A673 (cell line): ENCODE measurements around the gene GNG12. TPM values are rescaled to one million over a fixed set of nuclear protein-coding genes. Genes with fewer than 3 reads are reported as not detected.

Experiments used
- BruUV-seq: library from RNA; stranded (reverse); fragments of 400-500 nt; replicated peaks from 2 replicates; lab custom pipeline; 2021; lab: Mats Ljungman, UMichigan
- CTCF ChIA-PET: fragments of 300-600 bp; sonication (Branson Sonifier 250); formaldehyde crosslinking; loops from one replicate; lab custom pipeline; 2022; ENCODE audit warnings: antibody characterized with exemption; lab: Charles Lee
- POLR2A ChIA-PET: fragments of 300-600 bp; sonication (Branson Sonifier 250); formaldehyde crosslinking; loops from one replicate; lab custom pipeline; 2022; ENCODE audit warnings: antibody characterized with exemption; ENCODE audit not compliant: low non-redundant PET; lab: Charles Lee
- DNase-seq: peaks from one replicate; pipeline ENCODE4 v3.0.0-alpha.2; 2015; ENCODE audit warnings: low spot score
- H3K27ac ChIP-seq: fragments of 200-600 bp; sonication (generic); 2 replicates; pipeline ENCODE4 v1.5.1; 2016; ENCODE audit warnings: mixed run types, low read depth, mild to moderate bottlenecking, mixed read lengths, antibody characterized with exemption, low read length; ENCODE audit not compliant: poor library complexity, severe bottlenecking
- H3K27me3 ChIP-seq: fragments of 200-600 bp; sonication (generic); replicated peaks from 2 replicates; pipeline ENCODE4 v1.6.1; 2017; ENCODE audit warnings: mixed run types, low read depth, mild to moderate bottlenecking, mixed read lengths, antibody characterized with exemption, low read length; ENCODE audit not compliant: insufficient read depth, poor library complexity
- H3K36me3 ChIP-seq: fragments of 200-600 bp; sonication (generic); 2 replicates; pipeline ENCODE4 v1.6.1; 2016; ENCODE audit warnings: mixed run types, mild to moderate bottlenecking, mixed read lengths, antibody characterized with exemption, low read length; ENCODE audit not compliant: insufficient read depth, poor library complexity, severe bottlenecking
- H3K4me1 ChIP-seq: fragments of 200-600 bp; sonication (generic); 2 replicates; pipeline ENCODE4 v1.6.1; 2017; ENCODE audit warnings: mixed run types, mild to moderate bottlenecking, mixed read lengths, antibody characterized with exemption, low read length; ENCODE audit not compliant: insufficient read depth, poor library complexity, severe bottlenecking
- H3K4me3 ChIP-seq: fragments of 200-600 bp; sonication (generic); 2 replicates; pipeline ENCODE4 v1.5.1; 2016; ENCODE audit warnings: low read depth, mixed run types, mild to moderate bottlenecking, mixed read lengths, low read length; ENCODE audit not compliant: poor library complexity, severe bottlenecking
- H3K9me3 ChIP-seq: fragments of 200-600 bp; sonication (generic); 2 replicates; pipeline ENCODE4 v1.6.1; 2016; ENCODE audit warnings: mixed run types, low read depth, mild to moderate bottlenecking, mixed read lengths, antibody characterized with exemption, low read length; ENCODE audit not compliant: poor library complexity, severe bottlenecking
- CTCF ChIP-seq: fragments of 300-800, 200-600 bp; sonication (generic); conservative IDR thresholded peaks from 2 replicates; pipeline ENCODE4 v1.5.1; 2017; ENCODE audit warnings: low read depth, mild to moderate bottlenecking, antibody characterized with exemption, low read length, moderate library complexity, mixed read lengths
- EZH2 ChIP-seq: fragments of 200-600 bp; sonication (generic); IDR thresholded peaks from 2 replicates; pipeline ENCODE4 v1.6.1; 2017; ENCODE audit warnings: borderline replicate concordance, low read depth, mild to moderate bottlenecking, mixed read lengths, antibody characterized with exemption, low read length; ENCODE audit not compliant: poor library complexity, severe bottlenecking
- intact Hi-C: fragments of 100-400 bp; cut with micrococcal nuclease; formaldehyde crosslinking; loops from one replicate; pipeline ENCODE4 v1.10.0; 2022; ENCODE audit not compliant: unreplicated experiment
- total RNA-seq: library from RNA; stranded (reverse); gene quantifications from 2 replicates; pipeline ENCODE4 v1.2.3, GENCODE V29; 2021

Gene GNG12
- total RNA-seq, 1 experiment from 2014 or later: 54.8 TPM

- no TSS peak for BruUV-seq
- no peaks in the 10 kb centered on the region for H3K9me3 ChIP-seq
- H3K4me3 ChIP-seq: no peak overlapping the region
- ChIA-PET POLR2A (no interaction called here), CTCF (no interaction called here)
- TF ChIP-seq CTCF: no peak
- TF ChIP-seq EZH2: no peak
- DNase-seq: no peak
- no peaks in the 10 kb centered on the region for H3K27me3 ChIP-seq
- intact Hi-C loops: no loop called here
- H3K36me3 ChIP-seq: no peaks in the 10 kb centered on the region
- peaks cover 17% of the 10 kb centered on the region for H3K4me1 ChIP-seq
- H3K27ac ChIP-seq: no peak overlapping the region
Observed at GRCh38 chr1:67824766-67825165, 8.5 kb downstream of the GNG12 start.

DNA sequence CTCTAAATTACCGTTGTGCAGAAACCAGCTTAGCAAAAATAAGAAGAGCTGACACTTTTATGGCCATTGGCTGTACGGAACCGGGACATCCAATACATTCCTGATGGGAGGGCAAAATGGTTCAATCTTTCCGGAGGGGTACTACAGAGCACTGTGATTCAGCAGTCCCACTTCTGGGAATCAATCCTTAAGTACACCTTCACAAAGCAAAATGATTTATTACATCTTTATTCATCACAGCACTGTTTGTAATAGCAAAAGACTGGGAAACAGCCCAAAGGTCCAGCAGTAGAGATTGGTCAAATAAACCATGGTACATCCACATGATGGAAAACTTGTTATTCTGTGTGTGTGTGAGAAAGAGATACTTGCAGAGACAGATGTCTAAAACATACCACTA is 9.7 kb downstream of the GNG12 start:
- TF ChIP-seq EZH2: no peak
- TF ChIP-seq CTCF: no peak
- H3K27me3 ChIP-seq: no peaks in the 10 kb centered on the region
- H3K9me3 ChIP-seq: no peaks in the 10 kb centered on the region
- intact Hi-C loops: no loop called here
- H3K36me3 ChIP-seq: no peaks in the 10 kb centered on the region
- no peak for DNase-seq
- ChIA-PET CTCF (no interaction called here), POLR2A (interaction anchor here (0.6 kb wide), 1 partner anchor 9 kb away, joined by 3 read pairs; no protein-coding TSS in a partner anchor)
- BruUV-seq: no TSS peak
- H3K27ac ChIP-seq: no peak overlapping the region
- H3K4me3 ChIP-seq: no peak overlapping the region
- peaks cover 12% of the 10 kb centered on the region for H3K4me1 ChIP-seq

- no peak for DNase-seq
- Histone ChIP-seq H3K27me3 (no peaks in the 10 kb centered on the region), H3K9me3 (no peaks in the 10 kb centered on the region), H3K36me3 (no peaks in the 10 kb centered on the region), H3K4me1 (peaks cover 6% of the 10 kb centered on the region), H3K27ac (no peak overlapping the region), H3K4me3 (no peak overlapping the region)
- BruUV-seq: no TSS peak
- CTCF ChIA-PET: interaction anchor here (0.6 kb wide), 1 partner anchor 56 kb away, joined by 3 read pairs; no protein-coding TSS in a partner anchor
- intact Hi-C loops: no loop called here
- POLR2A ChIA-PET: interaction anchor here (0.6 kb wide), 1 partner anchor 203 kb away, joined by 3 read pairs; no protein-coding TSS in a partner anchor
- TF ChIP-seq EZH2: no peak
- no peak for TF ChIP-seq CTCF
Observed at GRCh38 chr1:67821263-67821662, 12.0 kb downstream of the GNG12 start.
